GM18517 (cell line): ENCODE measurements around the gene OR4M2.
"Not testable (repeated sequence)": the region's sequence is repeated elsewhere in the genome, so short reads cannot be mapped to it uniquely, and the experiment has no call there.

Source experiments
- ATAC-seq: cut with Tn5 transposase; IDR thresholded peaks from one replicate; pipeline ENCODE4 v1.9.1; 2021; ENCODE audit warnings: mild to moderate bottlenecking, moderate library complexity; ENCODE audit not compliant: unreplicated experiment

OR4M2 gene, protein sequence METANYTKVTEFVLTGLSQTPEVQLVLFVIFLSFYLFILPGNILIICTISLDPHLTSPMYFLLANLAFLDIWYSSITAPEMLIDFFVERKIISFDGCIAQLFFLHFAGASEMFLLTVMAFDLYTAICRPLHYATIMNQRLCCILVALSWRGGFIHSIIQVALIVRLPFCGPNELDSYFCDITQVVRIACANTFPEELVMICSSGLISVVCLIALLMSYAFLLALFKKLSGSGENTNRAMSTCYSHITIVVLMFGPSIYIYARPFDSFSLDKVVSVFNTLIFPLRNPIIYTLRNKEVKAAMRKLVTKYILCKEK

DNA sequence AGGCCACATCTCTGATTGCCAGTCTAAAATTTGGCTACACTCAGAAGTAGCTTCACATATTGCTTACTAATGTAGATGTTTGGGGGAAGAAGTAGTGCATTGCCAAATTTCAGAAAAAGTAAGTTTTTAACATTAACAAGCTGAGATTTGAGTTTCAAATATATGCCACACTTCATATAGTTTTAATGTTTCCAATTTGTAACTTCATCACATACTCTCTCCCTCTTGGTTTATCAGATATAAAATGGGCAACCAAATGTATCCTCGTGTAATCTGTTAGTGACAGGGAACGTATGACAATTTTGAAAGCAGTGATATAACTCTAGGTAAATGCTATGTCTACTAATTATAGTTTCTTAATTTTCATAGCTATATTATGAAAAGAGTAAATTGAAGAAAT lies at the start of gene OR4M2:
Gene OR4M2 (plus strand): TSS at position 301 of the 400 bp plus-strand sequence. CDS start 98 bp downstream, at position 399.
- not testable (repeated sequence) for ATAC-seq

DNA sequence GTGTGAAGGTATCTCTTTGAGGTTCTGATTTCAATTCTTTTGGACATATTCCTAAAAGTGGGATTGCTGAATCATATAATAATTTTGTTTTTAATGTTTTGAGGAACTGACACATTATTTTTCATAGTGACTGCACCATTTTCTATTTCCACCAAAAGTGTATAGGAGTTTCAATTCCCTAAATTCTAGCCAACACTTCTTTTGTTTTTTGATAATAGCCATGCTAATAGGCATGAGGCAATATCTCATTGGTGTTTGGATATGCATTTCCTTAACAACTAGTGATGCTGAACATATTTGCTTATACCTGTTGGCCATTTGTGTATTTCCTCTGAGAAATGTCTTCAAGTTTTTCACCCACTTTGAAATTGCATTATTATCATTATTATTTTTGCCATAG lies 11.1 kb upstream of the OR4M2 start:
- ATAC-seq = not testable (repeated sequence)

DNA sequence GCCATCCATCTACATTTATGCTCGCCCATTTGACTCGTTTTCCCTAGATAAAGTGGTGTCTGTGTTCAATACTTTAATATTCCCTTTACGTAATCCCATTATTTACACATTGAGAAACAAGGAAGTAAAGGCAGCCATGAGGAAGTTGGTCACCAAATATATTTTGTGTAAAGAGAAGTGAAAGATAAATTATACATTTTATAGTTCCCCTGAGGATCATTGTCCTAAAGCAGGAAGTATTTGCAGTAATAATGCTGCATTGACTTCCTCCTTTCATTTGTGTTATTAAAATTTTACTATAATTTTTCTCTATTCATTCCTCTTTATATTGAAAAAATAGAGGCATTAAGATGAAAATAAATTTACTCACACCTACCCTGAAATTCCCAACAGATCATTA lies 1.1 kb downstream of the OR4M2 start:
- not testable (repeated sequence) for ATAC-seq

DNA sequence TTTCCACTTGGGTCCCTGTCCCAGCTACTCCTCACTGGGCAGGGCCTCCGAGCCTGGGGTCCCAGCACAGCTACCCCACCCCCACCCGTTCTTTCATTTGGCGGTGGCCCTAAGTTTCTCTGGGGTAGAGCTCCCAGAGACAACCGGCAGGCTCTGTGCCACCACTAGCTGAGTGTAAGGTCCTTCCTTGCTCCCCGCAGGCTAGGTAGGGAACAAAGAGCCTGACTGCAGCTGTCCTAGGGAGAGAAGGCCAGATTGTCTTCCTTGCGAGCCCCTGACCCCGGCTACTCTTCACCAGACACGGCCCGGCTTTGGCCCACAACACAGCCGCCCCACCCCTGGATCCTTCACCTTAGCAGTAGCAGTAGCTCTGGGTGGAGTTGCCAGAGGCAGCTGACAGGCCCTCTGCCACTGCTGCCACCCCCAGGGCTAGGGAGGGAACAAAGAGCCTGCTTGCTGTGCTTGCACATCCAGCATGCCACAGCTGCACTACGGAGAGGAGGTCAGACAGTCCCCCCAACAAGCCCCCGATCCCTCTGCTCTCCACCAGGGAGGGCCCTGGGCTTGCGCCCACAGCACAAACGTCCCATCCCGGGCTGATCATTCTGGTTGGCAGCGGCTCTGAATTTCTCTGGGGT lies 18.4 kb downstream of the OR4M2 start:
- peak; percentile 33 for ATAC-seq

DNA sequence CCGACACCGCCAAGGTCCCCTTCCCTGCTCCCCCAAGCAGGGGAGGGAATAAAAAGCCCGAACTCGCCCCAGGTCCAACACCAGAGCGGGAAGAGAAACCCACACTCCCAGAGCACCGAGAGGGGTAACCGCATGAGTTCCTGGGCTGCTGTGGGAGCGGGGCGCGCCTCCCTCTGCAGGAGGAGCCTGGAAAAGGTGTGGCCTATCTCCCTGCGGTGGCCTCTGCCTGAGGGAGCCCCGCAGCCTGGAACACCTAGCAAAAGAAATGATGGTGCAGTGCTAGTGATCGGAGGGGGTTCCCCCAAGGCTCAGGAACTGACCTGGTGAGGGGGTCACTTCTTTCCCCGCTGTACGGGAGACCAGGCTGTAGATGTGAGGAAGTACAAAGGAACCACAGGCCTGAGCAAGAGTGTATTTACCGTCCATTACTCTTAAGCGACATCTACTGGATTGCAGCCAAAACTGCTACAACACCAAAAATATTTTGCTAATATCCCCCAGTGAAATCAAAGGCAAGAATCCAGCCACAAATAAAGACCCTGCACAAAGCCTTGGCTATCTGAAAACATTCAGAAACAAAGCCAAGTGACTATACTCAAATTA lies 19.1 kb downstream of the OR4M2 start:
- peak; percentile 86 for ATAC-seq

DNA sequence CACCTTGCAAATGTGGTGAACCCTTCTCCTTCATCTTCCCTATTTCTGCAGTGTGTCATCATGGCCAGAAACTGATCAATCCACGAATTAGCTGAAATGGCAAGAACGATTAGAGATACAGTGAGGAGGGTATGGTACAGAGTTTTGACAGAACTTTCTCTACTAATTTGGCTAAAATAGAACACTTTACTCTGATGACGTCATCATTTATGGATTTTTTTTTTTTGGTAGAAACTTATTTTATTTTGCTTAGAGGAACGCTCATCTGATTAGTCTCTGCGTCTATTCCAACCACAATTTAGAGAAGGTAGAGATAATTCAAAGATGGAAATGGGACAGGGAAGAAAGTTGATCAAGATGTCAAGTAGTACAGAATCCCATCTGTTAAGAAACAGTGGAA lies 41.7 kb downstream of the OR4M2 start:
- not testable (repeated sequence) for ATAC-seq
